ENCODE results near the gene ANKRD12.

DNA sequence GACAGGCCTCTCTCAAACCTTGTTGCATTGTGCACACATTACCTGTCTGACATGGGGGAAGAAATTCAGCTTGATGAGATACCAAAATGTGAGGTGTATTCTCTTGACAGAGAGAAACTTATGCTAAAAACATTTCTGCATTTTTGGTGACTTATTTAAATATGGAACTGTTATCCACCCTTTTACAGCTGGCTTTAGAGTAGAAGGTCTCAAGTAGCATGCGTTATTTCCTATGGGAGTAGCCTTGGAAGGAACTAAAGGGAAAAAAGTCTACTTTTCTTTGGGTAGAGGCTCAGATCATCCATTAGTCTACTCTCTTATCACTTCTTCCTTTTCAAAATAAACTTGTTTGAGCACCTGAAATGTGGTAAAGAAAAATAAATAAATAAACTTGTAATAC is 141.4 kb downstream of the ANKRD12 start:
- TF ChIP-seq CTCF (conservative IDR thresholded peaks at IDR 0.05) (no peak), EZH2 (IDR thresholded peaks at IDR 0.05; ENCODE audit: low read depth) (no peak)

All from PC-9 (cell line).